Measurements from ENCODE around the gene NDUFA8.

The NDUFA8 gene

GRCh38 chr9:122159026-122159924 lies at the start of gene NDUFA8, which contains the start of gene MORN5:
NDUFA8 (minus strand) TSS chr9:122159779; CDS start chr9:122159677, 102 bp downstream.
MORN5 (plus strand) TSS chr9:122159908; CDS start chr9:122159973, 65 bp downstream.
- in situ Hi-C loops (cut with MboI; ENCODE audit: low pct_unique_long_range_greater_than_20kb, low sequenced_read_pairs, unreplicated experiment): no loop called here
- DNase-seq (ENCODE audit: low spot score): peak; percentile 97
- TF ChIP-seq CTCF (IDR thresholded peaks at IDR 0.05; ENCODE audit: extremely low read depth, insufficient read depth, missing control alignments): no peak

- no peak for TF ChIP-seq CTCF (IDR thresholded peaks at IDR 0.05; ENCODE audit: extremely low read depth, insufficient read depth, missing control alignments)
- in situ Hi-C loops (cut with MboI; ENCODE audit: low pct_unique_long_range_greater_than_20kb, low sequenced_read_pairs, unreplicated experiment): no loop called here
- no peak for DNase-seq (ENCODE audit: low spot score)
Measured at GRCh38 chr9:122207096-122207495, 47.5 kb upstream of the NDUFA8 start.

- DNase-seq (ENCODE audit: low spot score): no peak
- TF ChIP-seq CTCF (IDR thresholded peaks at IDR 0.05; ENCODE audit: extremely low read depth, insufficient read depth, missing control alignments): no peak
- in situ Hi-C loops (cut with MboI; ENCODE audit: low pct_unique_long_range_greater_than_20kb, low sequenced_read_pairs, unreplicated experiment): no loop called here
Measured at GRCh38 chr9:122206118-122207046, 46.8 kb upstream of the NDUFA8 start.

- no peak for TF ChIP-seq CTCF (IDR thresholded peaks at IDR 0.05; ENCODE audit: extremely low read depth, insufficient read depth, missing control alignments)
- in situ Hi-C loops (cut with MboI; ENCODE audit: low pct_unique_long_range_greater_than_20kb, low sequenced_read_pairs, unreplicated experiment): no loop called here
- DNase-seq (ENCODE audit: low spot score): no peak
Measured at GRCh38 chr9:122205176-122205575, 45.6 kb upstream of the NDUFA8 start.

- no peak for DNase-seq (ENCODE audit: low spot score)
- TF ChIP-seq CTCF (IDR thresholded peaks at IDR 0.05; ENCODE audit: extremely low read depth, insufficient read depth, missing control alignments): no peak
- in situ Hi-C loops (cut with MboI; ENCODE audit: low pct_unique_long_range_greater_than_20kb, low sequenced_read_pairs, unreplicated experiment): no loop called here
Measured at GRCh38 chr9:122204491-122204890, 44.9 kb upstream of the NDUFA8 start.

- DNase-seq (ENCODE audit: low spot score): no peak
- in situ Hi-C loops (cut with MboI; ENCODE audit: low pct_unique_long_range_greater_than_20kb, low sequenced_read_pairs, unreplicated experiment): no loop called here
- TF ChIP-seq CTCF (IDR thresholded peaks at IDR 0.05; ENCODE audit: extremely low read depth, insufficient read depth, missing control alignments): no peak
Measured at GRCh38 chr9:122204055-122204454, 44.5 kb upstream of the NDUFA8 start.

Measured in GM13977 (cell line).